ENCODE measurements around the gene GPR162.

The GPR162 gene

DNA sequence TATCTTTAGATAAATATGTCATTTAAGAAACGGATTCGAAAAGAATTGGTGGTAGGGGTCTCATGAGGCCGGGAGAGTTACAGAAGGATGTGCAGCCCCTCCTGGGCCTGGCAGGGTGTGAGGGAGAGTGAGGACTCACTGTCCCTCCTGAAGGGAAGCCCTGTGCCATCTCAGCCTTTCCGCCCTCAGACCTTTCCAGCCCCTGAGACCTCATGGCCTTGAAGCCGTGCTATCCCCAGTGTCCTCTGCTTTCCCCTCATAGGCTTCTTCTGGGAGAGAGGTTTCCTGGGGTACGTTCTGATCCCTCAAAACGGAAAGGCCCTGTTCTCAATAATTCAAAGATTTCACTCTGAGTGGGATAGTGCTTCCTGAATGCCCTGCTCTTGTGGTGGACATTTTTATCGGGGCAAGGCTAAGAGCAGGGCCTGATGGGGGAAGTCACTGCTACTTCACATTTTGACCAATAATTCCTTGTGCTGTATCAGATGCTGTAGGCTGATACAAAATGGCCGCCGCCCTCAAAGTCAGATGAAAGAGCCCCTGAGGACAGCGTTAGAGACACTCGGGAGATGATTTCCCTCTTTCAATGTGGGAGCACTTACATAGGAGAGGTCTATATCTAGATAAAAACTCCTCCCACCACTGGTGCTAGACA is 31.0 kb upstream of the GPR162 start:
- DNase-seq (ENCODE audit: insufficient read length) (no peak), FAIRE-seq (no peak)
- TF ChIP-seq POLR2AphosphoS5 (IDR thresholded peaks at IDR 0.05; ENCODE audit: low read depth, low read length), result no peak
- TF ChIP-seq POLR2A (IDR thresholded peaks at IDR 0.05; ENCODE audit: low read depth, low read length), result no peak
- TF ChIP-seq TAF1 (IDR thresholded peaks at IDR 0.05; ENCODE audit: borderline replicate concordance, low read depth, low read length), result no peak

DNA sequence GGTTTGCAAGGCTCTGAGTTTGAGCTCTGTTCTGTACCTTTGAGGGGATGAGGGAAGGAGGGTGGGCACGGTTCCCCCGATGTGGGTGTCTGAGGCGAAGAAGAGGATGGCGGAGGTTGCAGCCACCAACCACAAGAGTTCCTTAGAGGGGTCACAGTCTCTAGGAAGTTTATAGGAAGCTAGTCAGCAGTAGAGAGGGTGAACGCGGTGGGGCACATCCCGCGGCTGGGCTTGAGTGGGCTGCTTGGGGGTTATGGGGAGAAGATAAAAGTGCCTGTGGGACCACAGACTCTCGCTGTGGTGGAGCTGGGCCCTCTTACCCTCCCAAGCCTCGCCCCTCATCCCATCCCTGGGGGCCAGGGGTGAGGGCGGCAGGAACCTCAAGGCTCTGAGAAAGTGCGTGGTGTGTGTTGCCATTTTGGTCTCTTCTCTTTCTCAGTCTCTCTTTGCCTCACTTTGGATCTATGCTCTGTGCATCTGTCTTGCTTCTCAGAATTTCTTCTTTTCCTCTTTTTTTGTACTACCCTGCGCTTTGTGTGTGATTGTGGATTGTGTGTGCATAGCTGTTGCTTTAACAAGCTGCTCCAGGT is 29.6 kb upstream of the GPR162 start:
- FAIRE-seq (no peak), DNase-seq (ENCODE audit: insufficient read length) (no peak)
- TF ChIP-seq TAF1 (IDR thresholded peaks at IDR 0.05; ENCODE audit: borderline replicate concordance, low read depth, low read length) (no peak), POLR2AphosphoS5 (IDR thresholded peaks at IDR 0.05; ENCODE audit: low read depth, low read length) (no peak), POLR2A (IDR thresholded peaks at IDR 0.05; ENCODE audit: low read depth, low read length) (no peak)

DNA sequence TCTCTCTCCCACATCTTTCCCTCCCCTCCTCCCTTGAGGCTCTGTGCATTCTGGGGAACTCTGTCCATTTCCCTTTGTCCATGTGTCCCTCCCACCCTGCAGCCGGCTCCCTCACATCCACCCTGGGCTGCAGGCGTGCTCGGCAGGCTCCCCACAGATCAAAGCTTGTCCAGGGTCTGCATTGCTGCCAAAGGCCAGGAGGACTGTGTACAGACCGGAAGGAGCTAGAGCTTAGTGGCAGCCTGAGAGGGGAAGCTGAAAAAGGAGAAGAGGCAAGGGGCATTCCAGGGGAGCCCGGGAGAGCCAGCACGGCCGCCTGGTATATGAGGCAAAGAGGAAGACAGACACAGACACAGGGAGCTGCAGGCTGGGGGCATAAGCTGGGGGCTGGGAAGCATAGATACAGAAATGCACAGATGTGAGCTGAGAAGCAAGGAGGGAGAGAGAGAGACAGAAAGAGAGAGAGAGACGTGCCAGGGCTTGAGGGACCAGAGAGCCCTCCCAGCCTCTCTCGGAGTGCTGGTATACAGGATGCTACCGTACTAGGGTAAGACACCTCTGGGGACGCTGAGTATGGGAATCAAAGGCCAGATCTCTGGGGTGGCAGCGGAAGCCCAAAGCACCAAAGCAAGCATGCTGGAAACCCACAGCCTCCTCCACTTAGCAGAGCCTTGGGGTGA is 29.0 kb upstream of the GPR162 start:
- TF ChIP-seq POLR2AphosphoS5 (IDR thresholded peaks at IDR 0.05; ENCODE audit: low read depth, low read length), result no peak
- TF ChIP-seq TAF1 (IDR thresholded peaks at IDR 0.05; ENCODE audit: borderline replicate concordance, low read depth, low read length), result no peak
- no peak for TF ChIP-seq POLR2A (IDR thresholded peaks at IDR 0.05; ENCODE audit: low read depth, low read length)
- no peak for DNase-seq (ENCODE audit: insufficient read length)
- FAIRE-seq, result no peak

DNA sequence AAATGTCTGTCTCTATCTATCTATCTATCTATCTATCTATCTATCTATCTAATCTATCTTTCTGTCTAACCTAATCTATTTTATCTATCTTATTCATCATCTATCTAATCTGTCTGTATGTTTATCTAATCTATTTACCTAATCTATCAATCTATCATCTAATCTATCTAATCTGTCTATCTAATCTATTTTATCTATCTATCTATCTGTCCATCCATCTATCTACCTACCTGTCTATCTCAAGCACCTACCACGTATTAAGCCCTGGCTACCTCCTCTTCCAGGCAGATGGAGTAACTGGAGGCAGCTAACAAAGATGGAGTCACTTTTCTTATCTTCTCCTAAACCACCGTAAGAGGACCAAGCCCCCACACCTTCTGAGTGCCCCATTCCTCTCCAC is 26.5 kb upstream of the GPR162 start:
- FAIRE-seq, result no peak
- no peak for DNase-seq (ENCODE audit: insufficient read length)

DNA sequence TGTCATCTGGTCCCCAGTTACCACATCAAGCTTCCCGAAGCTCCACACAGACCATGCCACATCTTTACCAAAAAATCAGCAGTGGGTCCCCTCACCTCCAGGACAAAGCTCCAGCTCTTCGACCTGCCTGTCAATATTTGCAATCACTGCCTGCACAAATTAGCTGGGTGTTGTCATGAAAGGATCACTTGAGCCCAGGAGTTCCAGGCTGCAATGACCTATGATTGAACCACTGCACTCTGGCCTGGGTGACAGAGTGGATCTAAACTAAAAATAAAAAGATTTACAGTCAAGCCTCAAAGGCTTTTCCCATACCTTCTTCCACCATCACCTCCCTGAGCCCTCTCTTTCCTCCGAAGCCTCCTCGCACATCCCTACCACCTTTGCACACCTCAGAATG is 25.0 kb upstream of the GPR162 start:
- DNase-seq (ENCODE audit: insufficient read length) (no peak), FAIRE-seq (no peak)
- no peak for TF ChIP-seq TAF1 (IDR thresholded peaks at IDR 0.05; ENCODE audit: borderline replicate concordance, low read depth, low read length)
- no peak for TF ChIP-seq POLR2AphosphoS5 (IDR thresholded peaks at IDR 0.05; ENCODE audit: low read depth, low read length)
- TF ChIP-seq POLR2A (IDR thresholded peaks at IDR 0.05; ENCODE audit: low read depth, low read length), result no peak

More for the DNA sequence above, 26.5 kb upstream of the GPR162 start:
- no peak for TF ChIP-seq POLR2AphosphoS5 (IDR thresholded peaks at IDR 0.05; ENCODE audit: low read depth, low read length)
- no peak for TF ChIP-seq TAF1 (IDR thresholded peaks at IDR 0.05; ENCODE audit: borderline replicate concordance, low read depth, low read length)
- no peak for TF ChIP-seq POLR2A (IDR thresholded peaks at IDR 0.05; ENCODE audit: low read depth, low read length)

DNA sequence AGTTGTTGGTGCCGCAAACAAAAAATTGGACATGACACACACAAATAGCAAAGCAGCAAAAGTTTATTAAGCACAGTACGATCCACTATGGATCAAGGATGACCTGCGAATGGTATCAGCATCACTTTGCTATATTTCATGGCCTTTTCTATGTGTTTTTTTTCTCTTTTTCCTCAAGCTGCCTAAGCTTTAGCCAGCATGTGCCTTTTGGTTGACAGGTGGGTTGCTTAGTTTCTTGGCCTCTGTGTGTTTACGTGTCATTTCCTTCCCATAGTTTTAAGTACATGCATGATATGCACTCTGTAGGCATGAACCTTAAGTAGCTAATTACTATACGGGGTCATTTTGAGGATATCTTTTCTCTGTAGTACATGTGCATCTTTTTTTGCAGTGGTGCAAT is 22.5 kb upstream of the GPR162 start:
- DNase-seq (ENCODE audit: insufficient read length), result no peak
- no peak for FAIRE-seq
- TF ChIP-seq TAF1 (IDR thresholded peaks at IDR 0.05; ENCODE audit: borderline replicate concordance, low read depth, low read length), result no peak
- no peak for TF ChIP-seq POLR2A (IDR thresholded peaks at IDR 0.05; ENCODE audit: low read depth, low read length)
- TF ChIP-seq POLR2AphosphoS5 (IDR thresholded peaks at IDR 0.05; ENCODE audit: low read depth, low read length), result no peak

DNA sequence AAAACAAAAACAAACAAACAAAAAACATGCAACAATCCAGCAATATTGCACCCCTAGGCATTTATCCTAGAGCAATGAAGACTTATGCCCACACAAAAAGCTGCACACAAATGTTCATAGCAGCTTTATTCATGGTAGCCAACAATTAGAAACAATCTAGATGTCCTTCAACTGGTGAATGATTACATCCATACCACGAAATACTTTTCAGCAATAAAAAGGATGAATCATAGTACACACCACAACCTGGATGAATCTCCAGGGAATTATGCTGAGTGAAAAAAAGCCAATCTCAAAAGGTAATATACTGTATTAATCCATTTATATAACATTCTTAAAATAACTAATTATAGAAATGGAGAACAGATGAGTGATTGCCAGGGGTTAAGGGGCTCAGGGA is 14.5 kb upstream of the GPR162 start:
- FAIRE-seq, result no peak
- TF ChIP-seq TAF1 (IDR thresholded peaks at IDR 0.05; ENCODE audit: borderline replicate concordance, low read depth, low read length) (no peak), POLR2AphosphoS5 (IDR thresholded peaks at IDR 0.05; ENCODE audit: low read depth, low read length) (no peak), POLR2A (IDR thresholded peaks at IDR 0.05; ENCODE audit: low read depth, low read length) (no peak)
- DNase-seq (ENCODE audit: insufficient read length), result no peak

DNA sequence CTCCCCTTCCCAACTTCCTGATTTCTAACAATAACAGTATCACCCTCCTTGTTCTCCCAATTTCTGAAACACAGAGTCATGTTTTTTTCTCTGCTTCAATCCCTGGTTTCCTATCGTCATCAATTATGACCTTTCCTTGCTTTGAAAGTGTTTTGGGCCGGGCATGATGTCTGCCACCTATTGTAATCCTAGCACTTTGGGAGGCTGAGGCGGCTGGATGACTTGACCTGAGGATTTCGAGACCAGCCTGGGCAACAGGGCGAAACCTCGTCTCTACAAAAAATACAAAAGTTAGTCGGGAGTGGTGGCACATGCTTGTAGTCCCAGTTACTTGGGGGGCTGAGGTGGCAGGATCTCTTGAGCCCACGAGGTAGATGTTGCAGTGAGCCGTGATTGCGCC is 12.6 kb upstream of the GPR162 start:
- TF ChIP-seq POLR2A (IDR thresholded peaks at IDR 0.05; ENCODE audit: low read depth, low read length) (no peak), POLR2AphosphoS5 (IDR thresholded peaks at IDR 0.05; ENCODE audit: low read depth, low read length) (no peak), TAF1 (IDR thresholded peaks at IDR 0.05; ENCODE audit: borderline replicate concordance, low read depth, low read length) (no peak)
- no peak for FAIRE-seq
- no peak for DNase-seq (ENCODE audit: insufficient read length)

DNA sequence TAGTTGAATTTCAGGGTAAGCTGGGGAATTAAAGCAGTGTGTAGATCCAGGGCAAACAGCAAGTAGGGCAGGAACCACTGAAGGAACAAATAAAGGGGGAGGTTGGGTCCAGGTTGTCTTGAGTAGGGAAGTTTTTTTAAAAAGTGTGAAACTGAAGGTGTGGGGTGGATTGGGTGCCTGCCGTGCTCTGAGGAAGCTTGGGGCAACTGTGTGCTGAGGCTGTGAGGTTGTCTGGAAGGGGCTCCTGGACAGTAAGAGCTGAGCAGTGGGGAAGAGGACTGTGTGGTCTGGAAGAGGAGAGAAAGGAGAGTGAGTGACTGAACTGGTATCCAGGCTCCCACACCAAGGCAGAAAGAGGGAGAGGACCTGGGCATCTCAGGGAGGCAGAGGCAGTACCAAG is 10.9 kb upstream of the GPR162 start:
- no peak for TF ChIP-seq TAF1 (IDR thresholded peaks at IDR 0.05; ENCODE audit: borderline replicate concordance, low read depth, low read length)
- no peak for TF ChIP-seq POLR2A (IDR thresholded peaks at IDR 0.05; ENCODE audit: low read depth, low read length)
- no peak for TF ChIP-seq POLR2AphosphoS5 (IDR thresholded peaks at IDR 0.05; ENCODE audit: low read depth, low read length)
- no peak for FAIRE-seq
- DNase-seq (ENCODE audit: insufficient read length), result no peak

DNA sequence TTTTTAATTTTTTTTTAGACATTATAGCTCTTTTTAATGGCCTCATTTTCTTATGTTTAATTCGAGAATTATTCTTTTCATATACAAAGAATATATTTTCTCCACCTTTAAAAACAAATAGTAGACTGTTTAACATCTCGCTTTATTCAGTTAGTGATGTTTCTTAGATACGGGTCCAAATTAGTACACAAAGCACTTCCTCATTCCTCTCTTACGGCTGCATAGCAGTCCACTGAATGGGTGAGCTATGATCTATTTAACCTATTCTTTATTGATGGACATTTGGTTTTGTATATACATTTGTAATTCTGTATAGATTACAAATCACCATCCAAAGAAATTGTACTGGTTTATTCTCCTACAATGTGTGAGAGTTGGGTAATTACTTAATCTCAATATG is 8.3 kb upstream of the GPR162 start:
- FAIRE-seq (no peak), DNase-seq (ENCODE audit: insufficient read length) (no peak)
- TF ChIP-seq POLR2A (IDR thresholded peaks at IDR 0.05; ENCODE audit: low read depth, low read length) (no peak), TAF1 (IDR thresholded peaks at IDR 0.05; ENCODE audit: borderline replicate concordance, low read depth, low read length) (no peak), POLR2AphosphoS5 (IDR thresholded peaks at IDR 0.05; ENCODE audit: low read depth, low read length) (no peak)

DNA sequence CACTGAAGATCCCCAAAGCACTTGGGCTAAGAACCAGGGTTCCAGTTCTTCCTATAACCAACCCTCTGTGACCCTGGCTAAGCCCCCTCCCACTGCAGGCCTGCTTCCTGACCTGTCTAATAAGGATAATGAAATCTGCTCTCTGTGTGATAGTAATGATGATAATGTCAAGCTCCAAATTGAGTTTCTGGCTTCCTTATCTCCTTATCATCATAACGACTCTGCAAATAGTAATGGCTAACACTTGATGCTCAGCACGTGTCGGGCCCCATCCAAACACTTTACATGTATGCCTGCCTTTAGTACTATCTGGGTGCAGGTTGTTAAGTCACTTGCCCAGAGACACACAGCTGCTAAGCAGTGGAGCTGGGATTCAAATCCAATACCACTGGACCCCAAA is 5.0 kb upstream of the GPR162 start:
- DNase-seq (ENCODE audit: insufficient read length) (no peak), FAIRE-seq (no peak)
- TF ChIP-seq TAF1 (IDR thresholded peaks at IDR 0.05; ENCODE audit: borderline replicate concordance, low read depth, low read length) (no peak), POLR2A (IDR thresholded peaks at IDR 0.05; ENCODE audit: low read depth, low read length) (no peak), POLR2AphosphoS5 (IDR thresholded peaks at IDR 0.05; ENCODE audit: low read depth, low read length) (no peak)

DNA sequence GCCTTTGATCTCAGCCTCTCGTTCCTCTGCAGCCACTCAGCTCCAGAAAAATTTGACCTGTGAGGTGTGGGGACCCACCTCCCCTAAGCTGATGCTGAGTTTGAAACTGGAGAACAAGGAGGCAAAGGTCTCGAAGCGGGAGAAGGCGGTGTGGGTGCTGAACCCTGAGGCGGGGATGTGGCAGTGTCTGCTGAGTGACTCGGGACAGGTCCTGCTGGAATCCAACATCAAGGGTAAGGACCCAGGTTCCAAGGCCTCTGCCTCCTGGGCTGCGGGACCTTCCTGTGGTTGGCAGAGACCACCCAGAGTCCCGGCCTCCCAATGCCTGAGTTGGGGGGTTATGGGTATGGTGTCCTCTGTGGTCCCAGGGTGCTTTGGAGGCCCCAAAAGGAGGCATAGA is 4.5 kb upstream of the GPR162 start:
- no peak for TF ChIP-seq POLR2AphosphoS5 (IDR thresholded peaks at IDR 0.05; ENCODE audit: low read depth, low read length)
- TF ChIP-seq POLR2A (IDR thresholded peaks at IDR 0.05; ENCODE audit: low read depth, low read length), result no peak
- TF ChIP-seq TAF1 (IDR thresholded peaks at IDR 0.05; ENCODE audit: borderline replicate concordance, low read depth, low read length), result no peak
- FAIRE-seq (no peak), DNase-seq (ENCODE audit: insufficient read length) (no peak)
